AML-193 (cell line): ENCODE data around the gene DDX1.
"Not testable (repeated sequence)": the region's sequence is repeated elsewhere in the genome, so short reads cannot be mapped to it uniquely, and the experiment has no call there.

Experiments
- DNase-seq, 2 experiments: peaks; one replicate each; lab custom pipeline; 2025; lab: John Stamatoyannopoulos, UW

DDX1 gene

DNA sequence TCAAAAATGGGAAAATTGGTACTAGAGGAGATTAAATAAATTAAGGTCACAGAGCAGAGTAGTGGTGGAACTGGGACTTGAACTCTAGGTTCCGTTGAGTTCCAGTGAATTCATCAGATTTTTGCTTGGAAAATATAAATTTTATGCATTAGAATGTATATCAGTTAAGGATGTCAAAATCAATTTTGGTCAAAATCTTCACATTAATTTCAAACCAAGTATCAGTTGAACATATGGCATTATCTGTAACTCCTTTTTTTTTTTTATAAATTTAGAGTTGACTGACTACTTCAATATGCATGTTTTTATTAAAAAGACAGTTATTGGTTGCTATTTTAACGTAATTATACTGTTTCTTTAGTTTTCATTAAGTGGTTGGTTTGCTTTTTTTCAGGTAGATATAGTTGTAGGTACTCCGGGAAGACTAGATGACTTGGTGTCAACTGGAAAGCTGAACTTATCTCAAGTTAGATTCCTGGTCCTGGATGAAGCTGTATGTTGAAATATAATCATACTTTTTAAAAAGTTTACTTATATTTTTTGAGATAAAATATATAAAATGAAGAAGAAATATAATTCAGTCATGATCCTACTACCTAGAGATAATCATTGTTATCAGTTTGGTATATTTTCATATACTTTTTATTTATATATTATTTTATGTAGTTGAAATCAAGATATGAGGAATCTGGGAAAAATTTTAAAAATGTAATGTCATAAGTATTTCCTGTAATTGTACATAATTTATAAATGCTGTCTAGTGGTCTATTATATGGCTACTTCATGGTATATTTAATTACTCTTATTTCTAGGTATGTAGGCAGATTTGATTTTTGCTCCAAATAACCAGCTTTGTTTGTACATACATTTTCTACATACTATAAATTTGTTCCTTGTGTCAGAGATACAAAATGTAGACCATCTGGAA, 25.4 kb downstream of the DDX1 start:
- DNase-seq = no peak

DNA sequence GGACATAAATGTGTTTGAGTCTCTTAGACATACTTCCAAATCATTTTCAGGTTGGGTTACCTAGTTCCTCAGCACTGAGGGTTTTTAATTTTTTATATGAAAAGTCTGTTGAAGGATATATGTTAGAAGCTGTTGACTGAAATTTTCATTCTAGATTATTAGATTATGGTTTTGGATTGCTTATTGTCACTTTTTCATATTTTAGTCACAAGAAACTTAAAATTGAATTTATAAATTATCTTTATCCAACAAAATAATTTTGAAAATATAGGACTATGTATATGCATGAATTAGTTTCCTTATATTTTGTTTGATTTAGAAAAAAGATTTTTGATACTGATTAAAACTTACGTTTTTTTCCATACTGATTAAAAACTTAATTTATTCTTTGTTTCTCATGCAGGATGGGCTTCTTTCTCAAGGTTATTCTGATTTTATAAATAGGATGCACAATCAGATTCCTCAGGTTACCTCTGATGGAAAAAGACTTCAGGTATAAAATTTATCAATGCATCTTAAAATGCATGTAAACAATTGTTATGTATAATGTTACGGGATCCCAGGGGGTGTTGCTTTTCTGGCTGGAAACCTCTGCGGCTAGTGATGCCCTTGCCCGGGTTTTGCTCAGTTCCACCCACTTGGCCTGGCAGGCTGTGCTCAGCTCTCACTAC, 26.2 kb downstream of the DDX1 start:
- no peak for DNase-seq

DNA sequence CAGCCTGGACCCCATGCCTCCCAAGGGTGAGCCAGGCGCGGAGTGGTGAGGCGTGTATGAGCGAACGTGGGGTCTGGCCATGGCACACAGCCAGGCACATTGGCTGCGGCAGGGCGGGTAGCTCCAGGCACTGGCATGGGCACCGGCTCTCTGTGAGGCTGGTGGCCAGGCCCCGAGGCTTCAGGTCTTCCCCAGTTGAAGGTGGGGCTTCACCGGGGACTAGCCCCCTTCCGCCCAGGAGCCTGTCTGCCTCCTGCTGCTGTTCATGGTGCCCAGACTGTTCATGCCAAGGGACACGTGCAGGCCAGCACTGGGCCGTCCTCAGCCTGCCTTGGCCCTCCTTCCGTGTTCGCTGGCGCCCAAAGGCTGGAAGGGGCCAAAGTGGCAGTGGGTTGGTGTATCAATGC, 26.8 kb downstream of the DDX1 start:
- no peak for DNase-seq

DNA sequence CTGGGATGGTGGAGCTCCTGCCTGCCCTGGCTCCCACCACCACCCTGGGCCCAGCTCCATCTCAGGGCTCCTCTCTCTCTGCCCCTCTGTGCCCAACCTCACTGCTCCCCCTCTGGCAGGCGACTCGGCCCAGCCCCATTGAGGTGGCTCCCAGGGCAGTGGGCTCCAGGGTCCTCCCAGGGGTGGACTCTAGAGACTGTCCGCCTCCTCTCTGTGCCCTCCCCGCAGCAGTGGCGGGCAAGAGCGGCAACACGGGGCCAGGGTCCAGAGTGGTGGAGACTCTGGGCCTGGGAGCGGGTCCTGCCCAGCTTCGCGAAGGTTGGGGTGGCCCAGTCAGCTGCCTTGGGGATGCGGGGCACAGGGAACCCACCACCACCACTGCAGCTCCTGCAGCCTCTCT, 27.4 kb downstream of the DDX1 start:
- no peak for DNase-seq

DNA sequence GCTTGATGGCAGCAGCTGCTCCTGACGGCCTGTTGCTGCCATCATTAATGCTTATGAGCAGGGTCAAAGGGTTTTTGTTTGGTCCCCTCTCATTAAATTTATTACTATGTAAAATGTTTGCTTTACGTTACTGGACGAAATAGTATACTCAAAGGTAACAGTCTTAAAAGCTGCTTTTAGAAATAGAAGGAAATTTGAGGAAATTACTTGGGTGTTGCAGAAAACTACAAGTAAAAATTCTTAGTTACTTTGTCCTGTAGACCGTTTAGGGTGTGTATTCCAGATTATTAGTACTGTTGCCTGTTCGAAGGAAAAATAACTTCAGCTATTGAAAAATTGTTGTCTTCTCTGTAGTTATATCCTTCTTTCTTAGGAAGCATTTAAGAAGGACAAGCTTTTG, 27.8 kb downstream of the DDX1 start:
- DNase-seq = no peak

DNA sequence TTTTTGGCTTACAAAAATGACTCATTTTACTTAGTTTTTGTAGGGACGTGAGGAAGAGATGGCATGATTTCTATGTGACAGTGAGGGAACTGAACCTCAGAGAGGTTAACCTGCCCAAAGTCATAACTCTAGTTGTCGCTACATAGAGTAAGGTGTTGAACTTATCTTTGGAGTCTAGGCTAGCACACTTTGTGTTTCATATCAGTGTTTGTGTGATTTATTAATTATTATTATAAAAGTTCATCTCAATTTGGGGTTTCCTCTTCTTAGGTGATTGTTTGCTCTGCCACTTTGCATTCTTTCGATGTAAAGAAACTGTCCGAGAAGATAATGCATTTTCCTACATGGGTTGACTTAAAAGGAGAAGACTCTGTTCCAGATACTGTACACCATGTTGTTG, 28.3 kb downstream of the DDX1 start:
- no peak for DNase-seq

DNA sequence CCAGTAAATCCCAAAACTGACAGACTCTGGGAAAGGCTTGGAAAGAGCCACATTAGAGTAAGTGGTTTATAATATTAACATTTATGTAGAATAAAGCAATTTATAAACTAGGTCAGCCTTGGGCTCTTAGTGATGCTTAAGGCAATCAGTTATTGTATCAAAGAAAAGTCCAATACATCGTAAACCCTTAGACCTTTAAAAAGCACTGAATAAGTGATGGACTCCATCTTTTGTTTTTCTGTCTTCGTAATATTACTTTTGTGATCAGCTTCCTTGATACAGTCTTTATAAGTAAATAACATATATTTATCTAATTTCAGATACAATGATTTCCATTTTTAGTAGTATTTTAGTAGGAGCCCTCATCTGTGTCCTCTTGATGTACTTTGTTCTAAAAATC, 28.7 kb downstream of the DDX1 start:
- no peak for DNase-seq

DNA sequence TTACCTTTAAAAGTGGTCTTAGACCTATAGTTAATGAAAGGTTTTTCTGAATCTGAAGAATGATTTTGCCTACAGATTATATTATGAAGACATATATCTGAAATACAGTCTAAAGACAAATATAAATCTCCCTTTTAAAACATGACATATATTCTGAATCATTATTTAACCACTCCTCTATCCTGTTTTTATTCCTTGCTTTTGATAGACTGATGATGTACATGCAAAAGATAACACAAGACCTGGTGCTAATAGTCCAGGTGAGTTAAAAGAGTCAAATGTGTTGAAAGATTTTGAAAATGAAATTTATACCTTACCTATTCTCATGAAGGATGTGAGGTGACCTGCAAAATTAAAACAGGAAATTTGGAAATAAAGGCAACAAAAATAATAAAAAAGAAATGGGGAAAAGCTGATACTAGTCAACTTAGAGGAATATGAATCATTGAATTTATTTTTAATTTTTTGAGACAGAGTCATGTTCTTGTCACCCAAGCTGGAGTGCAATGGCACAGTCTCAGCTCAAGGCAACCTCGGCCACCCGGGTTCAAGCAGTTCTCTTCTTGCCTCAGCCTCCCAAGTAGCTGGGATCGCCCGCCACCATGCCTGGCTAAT, 29.3 kb downstream of the DDX1 start:
- no peak for DNase-seq

DNA sequence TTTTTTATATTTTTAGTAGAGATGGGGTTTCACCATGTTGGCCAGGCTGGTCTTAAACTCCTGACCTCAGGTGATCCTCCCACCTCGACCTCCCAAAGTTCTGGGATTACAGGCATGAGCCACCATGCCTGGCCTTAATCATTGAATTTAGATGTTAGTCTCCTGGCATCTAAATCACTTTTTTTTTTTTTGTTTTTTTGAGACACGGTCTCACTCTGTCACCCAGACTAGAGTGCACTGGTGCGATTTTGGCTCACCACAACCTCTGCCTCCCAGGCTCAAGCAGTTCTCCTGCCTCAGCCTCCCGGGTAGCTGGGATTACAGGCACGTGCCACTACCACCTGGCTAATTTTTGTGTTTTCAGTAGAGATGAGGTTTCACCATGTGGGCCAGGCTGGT, 29.8 kb downstream of the DDX1 start:
- not testable (repeated sequence) for DNase-seq

DNA sequence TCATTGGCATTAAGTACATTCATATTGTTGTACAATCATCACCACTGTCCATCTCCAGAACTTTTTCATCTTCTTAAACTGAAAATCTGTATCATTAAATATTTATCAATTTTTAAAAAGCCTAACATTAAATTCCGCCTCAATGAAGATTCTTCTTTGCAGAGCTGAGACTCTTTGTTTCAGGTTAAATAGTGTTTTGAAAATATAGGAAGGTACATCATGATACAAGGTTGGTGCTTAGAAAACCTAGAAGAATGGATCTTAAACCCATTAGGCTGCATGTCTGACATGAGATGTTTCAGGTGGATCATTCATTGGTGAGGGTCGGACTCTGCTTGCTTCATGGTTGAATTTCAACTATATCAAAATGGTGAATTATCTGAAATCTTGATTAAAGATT, 30.5 kb downstream of the DDX1 start:
- no peak for DNase-seq

DNA sequence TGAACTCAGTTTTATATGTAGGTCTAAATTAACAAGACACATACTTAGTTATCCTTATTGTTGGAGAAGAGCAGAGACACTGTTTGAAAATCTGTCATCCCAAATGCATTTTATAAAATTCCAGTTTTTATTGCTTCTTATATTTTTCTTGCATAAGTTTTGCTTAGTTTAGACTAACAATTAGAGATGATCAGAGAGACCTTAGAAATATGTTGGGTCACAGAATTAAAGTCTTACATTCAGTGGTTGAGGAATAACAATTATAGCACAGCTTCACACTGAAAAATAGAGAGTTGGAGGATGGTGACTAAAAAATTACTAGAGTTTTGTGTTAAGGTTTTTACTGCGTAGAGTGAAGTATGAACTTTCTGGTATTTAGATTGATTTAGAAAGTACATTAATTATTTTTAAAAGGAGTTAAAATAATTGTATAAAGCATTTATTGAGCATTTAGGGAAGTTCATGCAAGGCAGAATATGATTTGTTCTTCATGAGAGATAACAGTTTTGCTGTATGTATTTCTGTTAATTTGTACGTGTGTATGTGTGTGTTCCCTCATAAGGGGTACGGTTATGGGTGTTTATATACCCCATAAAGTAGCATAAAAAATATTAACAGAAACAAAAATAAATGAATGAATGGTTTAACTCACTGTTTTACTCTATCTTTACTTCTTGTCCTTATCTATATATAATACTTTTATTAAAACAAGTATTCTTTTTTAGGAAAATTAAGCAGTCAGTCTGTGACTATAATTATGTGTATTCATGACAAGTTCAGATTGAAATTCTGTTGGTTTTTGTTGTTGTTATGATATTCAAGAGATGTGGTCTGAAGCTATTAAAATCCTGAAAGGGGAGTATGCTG, 31.2 kb downstream of the DDX1 start:
- no peak for DNase-seq

DNA sequence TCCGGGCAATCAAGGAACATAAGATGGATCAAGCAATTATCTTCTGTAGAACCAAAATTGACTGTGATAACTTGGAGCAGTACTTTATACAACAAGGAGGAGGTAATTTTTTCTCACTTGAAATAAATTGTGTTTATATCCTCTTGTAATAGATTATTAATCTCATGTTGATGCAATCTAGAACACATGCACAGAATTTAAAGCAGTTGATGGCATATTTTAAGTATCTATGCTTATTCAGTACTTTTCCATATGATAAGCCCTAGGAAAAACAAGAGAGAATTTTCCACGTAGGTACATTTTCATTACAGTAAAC, 31.8 kb downstream of the DDX1 start:
- no peak for DNase-seq

DNA sequence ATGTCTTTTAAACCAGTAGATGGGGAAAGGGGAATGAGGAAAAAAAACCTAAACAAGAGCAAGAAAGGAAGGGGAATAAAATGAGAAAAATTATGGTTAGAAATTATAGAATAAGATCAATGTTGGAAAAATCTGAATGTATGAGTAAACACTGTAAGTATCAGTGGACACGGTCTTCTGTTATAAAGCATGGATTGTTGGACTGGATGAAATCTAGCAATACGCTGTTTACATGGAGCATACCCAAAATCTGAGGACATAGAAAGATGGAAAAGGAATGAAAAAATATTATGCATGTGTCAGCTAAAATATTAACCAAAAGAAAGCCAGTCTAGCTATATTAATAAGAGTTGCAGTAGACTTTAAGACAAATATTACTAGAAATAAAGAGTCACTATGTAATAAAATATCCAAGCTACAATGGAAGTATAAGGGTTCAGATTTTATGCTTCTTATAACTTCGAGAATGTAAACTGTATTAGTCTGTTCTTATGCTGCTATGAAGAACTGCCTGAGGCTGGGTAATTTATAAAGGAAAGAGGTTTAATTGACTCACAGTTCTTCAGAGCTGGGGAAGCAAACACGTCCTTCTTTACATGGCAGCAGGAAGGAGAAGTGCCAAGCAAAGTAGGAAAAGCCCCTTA, 32.4 kb downstream of the DDX1 start:
- no peak for DNase-seq

DNA sequence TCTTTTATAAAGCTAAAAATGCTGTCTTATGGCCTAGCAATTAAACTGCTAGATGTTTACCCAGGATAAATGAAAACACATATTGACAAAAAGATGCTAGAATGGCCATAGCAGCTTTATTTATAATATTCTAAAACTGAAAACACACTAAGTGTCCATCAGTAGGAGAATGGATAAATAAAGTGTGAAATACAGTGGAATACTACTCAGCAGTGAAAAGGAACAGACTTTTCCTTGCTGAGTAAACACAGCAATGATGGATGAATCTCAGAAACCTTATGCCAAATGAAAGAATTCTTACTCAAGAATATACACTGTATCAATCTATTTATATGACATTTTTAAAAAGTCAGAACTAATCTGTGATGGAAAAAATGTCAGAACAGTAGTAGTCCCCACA, 33.2 kb downstream of the DDX1 start:
- DNase-seq = no peak

DNA sequence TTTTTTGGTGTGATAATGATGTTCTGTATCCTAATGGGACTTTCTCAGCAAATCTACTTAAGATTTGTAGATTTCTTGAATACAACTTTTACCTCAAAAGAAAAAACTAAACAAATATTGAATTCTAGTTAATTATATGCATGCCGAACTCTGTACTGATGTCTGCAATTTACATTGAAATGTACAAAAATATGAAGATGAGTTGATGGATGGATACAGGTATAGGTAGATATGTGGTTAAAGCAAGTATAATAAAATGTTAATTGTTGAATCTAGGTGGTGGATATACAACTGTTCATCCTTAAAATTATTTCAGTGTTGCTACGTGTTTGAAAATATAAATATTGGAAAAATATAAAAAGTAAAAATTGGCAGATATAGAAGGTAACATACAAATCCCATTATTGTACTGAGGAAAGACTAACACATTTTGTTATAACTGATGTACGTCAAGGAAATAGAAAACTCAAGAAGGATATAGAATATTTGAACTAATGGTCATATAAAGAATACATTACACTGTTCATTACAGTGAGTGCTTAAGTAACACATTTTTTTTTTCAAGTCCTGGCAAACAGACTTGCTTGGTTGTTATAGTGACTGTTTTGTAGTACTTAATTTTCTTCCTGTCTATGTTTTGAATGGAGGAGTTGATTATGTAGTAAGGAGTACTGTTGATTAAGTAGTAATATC, 33.8 kb downstream of the DDX1 start:
- no peak for DNase-seq

DNA sequence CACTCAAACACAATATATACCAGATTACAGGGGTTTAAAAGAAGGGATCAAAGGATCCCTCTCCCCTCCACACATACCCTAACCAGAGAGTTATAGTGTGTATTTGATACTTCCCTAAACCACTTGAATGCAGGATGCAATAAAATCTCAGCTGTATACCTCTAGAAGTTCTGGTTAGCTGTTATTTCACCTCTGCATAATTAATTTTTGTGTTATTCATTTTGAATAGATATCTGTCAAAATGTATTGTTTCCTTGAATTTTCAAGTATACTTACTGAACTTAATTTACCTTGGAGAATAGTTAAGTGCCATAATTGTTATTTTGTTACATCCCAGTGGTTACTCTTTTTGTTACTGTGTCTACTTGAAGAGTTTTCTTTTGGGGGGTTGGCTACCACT, 34.5 kb downstream of the DDX1 start:
- DNase-seq = no peak

DNA sequence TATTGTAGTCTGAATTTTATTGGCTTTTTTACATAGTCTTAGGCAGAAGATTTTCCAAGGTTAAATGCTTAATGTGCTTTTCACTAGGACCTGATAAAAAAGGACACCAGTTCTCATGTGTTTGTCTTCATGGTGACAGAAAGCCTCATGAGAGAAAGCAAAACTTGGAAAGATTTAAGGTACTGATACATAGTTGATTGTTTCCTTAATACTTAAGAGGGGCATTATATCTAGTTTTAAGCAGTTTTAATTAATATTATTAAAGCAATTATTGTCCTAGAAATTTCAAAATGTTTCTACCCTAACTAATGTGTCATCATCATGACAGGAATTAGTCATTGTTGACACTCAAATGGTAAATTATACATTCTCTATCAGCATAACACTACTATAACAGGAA, 35.3 kb downstream of the DDX1 start:
- DNase-seq = no peak

DNA sequence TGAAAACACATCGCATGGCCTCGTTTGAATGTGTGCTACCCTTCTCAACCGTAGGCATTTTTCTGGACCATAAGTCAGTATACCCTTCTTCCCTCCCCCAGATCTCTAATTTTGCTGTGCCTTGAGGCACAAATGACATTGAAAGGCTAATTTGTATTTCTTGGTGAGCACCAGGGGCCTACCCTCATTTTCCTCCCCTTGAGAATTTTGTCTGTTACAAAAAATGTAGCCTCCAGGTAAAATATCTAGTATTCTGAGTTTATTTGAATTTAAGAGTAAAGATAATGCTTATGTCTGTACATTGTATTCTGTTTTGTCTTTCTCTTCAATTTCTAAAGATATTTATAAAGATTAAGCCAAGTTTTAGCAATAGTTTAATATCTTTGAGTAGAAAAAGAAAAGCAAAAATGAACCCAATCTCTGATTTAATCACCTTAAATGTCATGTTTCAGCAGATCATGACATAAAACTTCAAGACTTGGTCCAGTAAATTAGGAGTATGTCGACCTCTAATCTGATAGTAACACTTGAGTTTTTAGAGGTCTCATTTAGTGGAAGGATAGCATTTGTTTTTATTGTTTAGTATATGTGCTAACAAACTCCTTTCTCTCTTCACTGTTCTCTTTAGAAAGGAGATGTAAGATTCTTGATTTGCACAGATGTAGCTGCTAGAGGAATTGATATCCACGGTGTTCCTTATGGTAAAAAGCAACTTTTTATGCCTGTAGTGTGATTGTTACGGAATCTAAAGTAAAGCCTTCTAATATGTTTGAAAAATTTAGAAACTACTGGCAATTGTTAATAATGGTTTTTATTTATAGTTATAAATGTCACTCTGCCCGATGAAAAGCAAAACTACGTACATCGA, 36.4 kb downstream of the DDX1 start:
- DNase-seq = no peak

DNA sequence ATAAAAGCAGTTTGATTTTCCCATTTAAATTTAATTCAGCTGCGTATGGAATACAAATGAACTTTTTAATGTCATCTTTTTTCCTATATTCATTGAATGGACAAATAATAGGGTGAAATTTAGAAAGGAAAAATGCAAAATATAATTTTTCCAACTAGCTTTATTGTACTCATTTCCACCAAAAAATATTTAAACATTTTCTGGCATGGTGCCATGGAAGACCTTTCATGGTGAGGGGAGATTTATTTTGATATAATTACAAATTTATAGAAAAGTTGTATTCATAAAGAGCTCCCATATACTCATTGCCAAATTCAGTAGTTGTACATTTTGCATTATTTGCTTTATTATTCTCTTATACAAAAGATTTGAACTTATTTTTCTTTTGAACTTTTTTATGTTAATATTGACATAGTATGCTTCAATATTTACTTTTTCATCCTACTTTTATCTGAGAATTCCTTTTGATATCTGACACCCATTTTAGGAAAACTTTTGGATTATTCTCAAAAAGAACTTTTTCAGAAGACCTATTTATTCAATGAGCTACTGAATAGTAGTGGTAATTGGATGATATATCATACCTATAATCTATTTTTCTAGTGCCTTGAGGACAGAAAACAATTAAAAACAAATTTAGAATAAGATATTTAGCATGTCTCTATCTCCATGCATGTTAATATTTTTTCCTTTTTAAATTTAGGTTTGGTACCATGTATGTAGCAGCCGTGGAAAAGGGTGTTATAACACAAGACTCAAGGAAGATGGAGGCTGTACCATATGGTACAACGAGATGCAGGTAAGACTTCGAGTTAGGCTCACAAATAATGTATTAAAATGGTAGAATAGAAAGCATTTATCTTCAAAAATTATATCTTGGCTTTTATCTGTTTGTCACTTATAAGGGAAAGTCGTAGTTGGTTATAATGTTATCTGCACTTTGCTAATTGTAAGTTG, 37.5 kb downstream of the DDX1 start:
- no peak for DNase-seq
